GM19395 (cell line): ENCODE data around the gene NUBP1.
"Not testable (repeated sequence)": the region's sequence is repeated elsewhere in the genome, so short reads cannot be mapped to it uniquely, and the experiment has no call there.

Source experiments
- ATAC-seq: cut with Tn5 transposase; IDR thresholded peaks from one replicate; pipeline ENCODE4 v1.9.1; 2021; ENCODE audit warnings: mild to moderate bottlenecking, moderate library complexity; ENCODE audit not compliant: unreplicated experiment

NUBP1 gene

DNA sequence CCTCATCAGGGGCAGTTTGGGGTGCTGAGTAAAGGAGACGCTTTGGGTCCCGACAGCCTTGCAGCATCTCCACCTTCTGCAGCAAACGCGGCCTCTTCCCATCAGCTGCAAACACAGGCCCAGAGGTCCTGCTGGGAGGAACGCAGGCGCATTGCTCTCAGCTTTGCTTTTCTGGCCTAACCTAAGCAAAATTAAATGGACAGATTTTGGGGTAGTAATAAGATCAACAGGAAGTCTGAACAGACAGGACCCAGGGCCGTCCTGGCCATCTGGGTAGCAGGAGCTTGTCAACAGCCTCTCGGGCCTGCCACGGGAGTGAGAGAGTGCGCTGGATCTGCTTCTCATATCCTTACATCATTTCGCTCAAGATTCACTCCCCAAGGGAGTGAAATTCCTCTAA, 7.2 kb downstream of the NUBP1 start:
- no peak for ATAC-seq

DNA sequence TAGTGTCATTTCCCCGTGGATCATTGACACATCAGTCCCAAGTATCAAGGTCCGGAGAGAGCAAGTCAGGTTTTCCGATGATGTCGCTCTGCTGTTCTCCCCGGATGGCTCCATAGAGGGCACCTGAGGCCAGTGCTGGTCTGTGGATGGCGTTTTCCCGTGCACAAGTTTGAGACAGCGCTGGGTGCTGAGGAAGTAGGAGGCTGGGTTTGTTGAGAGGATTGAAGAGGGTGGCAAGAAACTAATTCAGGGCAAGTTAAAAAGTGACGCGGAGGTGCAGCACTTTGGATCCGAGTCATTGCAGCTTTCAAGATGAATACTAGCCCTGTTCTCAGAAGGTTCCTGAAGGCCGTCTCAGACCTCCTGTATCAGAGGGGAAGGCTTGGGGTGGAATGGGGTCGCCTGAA, 7.7 kb downstream of the NUBP1 start:
- ATAC-seq = no peak

DNA sequence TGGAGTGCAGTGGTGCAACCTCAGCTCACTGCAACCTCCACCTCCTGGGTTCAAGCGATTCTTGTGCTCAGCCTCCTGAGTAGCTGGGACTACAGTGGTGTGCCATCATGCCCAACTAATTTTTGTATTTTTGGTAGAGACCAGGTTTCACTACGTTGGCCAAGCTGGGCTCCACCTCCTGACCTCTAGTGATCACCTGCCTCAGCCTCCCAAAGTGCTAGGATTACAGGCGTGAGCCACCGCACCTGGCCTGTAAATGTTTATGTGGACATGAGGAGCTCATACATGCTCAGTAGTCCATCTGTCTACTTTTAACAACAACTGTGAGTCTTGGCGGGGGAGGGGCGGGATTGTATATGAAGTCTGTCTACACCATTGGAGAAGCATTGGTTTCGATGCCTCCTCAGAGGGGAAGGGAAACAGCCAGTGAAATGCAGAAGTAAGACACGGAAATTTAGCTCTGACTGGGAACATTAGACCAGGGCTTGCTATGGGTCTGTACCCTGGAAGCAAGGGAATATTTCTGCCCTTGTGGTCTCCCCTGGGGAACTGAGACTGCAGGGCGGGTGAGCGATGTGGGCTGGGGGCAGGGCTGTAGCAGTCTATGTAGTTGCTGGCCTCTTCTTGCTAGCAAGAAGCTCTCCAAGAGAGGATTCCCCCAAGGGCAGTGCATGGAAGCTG, 9.3 kb downstream of the NUBP1 start:
- ATAC-seq = peak; percentile 65

DNA sequence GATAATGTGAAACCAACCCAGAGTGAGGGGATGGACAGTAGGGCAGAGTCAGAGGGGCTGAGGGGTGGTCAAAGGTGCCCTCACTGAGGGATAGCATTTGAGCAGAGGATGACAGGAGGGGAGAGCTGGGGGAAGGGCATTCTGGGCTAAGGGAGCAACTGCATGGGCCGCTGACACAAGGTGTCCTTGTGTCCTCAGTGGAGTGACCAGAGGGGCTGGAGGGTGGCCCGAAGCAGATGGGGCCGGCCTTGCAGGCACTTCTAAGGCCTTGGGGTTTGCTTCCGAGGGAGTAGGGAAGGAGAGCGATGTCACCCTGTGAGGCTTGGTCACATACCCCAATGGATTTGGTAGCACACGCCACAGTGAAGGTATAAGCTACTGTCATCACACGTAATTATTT, 10.0 kb downstream of the NUBP1 start:
- ATAC-seq = no peak

DNA sequence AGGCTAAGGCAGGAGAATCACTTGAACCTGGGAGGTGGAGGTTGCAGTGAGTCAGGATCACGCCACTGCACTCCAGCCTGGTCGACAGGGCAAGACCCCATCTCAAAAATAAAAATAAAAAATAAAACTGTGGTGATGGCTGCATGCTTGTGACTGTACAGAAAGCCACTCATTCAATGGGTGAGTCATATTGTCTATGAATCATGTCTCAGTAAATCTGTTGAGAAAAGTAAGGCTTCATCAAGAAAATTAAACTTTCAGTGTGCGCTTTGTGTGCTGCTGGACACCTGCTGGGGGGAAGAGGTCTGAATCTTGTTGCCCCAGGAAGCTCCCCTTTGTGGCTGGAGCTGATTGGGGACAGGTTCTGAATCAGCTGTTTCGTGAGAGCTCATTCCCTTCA, 11.3 kb downstream of the NUBP1 start:
- ATAC-seq = no peak

DNA sequence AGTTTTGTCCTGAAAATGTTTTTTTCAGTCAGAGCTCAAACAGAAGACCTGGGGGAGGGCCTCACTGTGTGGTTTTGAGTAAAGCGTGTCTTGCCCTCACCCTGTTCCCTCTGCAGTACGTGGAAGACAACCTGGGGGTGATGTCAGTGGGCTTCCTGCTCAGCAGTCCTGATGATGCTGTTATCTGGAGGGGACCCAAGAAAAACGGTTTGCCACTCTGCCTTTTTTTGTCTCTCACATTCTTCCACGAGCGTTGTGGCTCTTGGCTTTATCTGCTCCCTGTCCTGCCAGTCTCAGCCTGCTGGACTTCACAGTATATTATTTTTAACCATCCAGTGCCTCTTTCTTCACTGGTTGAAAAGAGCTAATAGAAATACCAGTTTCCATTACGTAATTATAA, 12.9 kb downstream of the NUBP1 start:
- no peak for ATAC-seq

DNA sequence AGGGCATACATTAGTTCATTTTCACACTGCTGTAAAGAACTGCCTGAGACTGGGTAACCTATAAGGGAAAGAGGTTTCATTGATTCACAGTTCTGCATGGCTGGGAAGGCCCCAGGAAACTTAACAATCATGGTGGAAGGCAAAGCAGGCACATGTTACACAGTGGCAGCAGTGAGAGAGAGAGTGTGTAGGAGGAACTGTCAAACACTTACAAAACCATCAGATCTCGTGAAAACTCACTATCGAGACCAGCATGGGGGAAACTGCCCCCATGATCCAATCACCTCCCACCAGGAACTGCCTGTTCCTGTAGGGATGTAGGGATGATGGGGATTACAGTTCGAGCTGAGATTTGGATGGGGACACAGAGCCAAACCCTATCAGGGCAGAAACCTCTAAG, 17.2 kb downstream of the NUBP1 start:
- ATAC-seq = no peak

DNA sequence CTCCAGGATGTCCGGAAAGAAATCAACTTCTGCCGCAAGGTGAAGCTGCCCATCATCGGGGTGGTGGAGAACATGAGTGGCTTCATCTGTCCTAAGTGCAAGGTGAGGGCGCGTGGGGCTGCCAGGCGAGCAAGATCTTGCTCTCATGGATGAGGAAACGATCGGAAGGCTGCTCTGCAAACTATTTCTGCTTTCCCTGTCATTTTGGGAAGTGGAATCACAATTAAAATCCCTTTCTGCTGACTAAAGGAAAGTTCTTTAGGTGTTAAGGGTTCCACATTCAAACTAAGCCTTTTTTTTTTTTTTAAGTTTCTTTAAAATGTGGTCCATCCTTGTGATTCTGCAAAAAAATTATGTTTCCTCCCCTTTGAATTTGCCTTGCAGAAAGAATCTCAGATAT, 17.7 kb downstream of the NUBP1 start:
- ATAC-seq = no peak

DNA sequence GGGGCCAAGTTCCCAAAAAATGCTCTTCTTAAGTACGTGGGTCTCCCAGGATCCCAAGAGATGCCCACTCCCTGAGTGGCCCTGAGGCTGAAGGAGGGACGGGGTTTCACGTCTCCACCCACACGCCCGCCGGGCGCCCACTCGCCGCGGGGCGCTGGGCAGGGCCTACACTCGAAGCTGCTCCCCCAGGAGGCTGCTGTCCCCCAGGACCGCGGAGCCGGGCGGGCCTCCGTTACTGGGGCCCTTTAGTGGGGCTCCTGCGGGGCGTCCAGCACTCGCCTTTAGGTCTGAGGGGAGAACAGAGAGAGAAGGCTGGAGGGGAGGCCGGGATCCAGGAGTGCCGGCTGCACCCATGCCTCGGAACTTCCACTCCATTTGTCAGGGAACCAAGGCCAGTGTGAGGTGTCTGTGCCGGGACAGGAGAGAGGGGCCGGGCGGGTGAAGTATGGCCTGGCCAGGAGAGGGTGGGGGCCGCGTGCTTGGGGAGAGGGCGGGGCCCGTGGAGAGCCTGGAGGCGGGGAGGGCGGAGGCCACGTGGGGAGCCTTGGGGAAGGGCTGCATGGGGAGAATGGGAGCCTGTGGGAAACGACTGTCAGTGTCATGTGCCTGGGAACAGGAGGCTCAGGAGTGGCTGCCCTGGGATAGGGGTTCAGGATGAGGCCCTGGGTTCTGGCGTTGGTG, 18.8 kb downstream of the NUBP1 start:
- no peak for ATAC-seq

DNA sequence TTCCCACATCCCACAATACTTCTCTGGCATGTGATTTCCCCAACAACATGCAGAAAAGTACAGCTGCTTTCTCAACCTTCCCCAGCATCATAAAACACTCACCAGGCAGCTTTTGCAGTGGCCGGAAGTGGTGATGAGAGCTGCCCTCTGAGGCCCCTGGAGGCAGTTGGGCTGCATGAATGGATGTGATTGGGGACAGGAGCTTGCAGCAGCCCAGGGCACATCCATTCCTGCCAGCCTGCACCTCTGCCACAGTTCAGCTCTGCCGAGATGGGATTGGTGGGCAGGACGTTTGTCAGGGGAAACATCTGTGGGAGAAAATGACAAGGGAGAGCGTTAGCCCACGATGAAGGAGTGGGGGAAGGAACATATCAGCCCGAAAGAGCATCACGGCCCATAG, 19.8 kb downstream of the NUBP1 start:
- ATAC-seq = no peak

DNA sequence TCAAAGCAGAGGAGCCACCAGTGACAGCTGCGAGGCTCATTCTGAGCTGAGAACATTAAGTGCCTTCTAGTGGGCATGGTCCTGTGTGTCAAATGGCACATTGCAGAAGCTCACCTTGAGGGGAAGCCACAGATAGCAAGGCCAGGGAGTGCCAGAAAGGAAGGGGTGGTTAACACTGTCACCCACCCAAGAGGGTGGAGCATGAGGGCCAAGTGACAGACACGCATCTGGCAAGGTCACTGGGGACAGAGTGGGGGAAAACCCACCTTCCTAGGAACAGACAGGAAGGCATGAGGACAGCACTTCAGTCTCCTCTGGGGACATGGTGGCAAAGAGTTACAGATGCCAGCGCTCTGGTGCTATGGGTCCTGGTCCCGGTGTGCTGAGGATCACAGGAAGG, 22.1 kb downstream of the NUBP1 start:
- peak; percentile 76 for ATAC-seq

DNA sequence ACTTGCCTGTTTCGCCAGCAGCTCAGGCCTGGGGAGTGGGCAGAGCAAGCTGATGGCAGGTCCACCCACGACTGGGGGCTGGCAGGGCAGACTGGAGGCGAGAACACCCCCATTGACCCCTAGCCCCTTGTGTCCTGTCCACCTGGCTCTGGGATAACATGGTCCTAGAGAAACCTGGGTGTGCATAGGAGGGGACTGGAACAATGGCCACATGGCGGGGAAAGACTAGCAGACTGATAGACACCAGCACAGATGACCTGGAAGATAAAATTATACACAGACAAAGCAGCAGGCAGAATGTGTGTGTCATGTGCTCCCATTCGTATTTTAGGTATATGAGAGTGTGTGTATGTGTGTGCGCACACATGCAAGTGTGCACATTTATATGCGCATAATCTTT, 23.5 kb downstream of the NUBP1 start:
- ATAC-seq = no peak

DNA sequence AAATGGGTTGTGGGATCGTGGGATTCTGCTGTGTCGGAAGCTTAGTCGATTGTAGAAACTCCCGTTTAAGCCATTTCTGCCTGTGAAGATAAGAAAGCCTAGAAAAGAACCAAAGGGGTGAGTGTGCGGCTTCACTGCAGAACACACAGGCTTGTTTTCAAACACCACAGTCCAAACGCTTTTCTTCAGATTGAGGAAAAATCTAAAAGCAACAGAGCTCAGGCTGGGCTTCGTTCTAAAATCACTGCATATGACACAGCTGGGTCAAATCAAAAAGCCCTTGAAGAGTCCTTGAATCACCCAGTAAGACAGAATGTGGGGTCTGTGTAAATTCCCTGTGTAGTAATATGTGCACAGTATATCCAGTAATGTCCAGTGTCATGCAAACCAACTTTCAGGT, 25.7 kb downstream of the NUBP1 start:
- no peak for ATAC-seq

DNA sequence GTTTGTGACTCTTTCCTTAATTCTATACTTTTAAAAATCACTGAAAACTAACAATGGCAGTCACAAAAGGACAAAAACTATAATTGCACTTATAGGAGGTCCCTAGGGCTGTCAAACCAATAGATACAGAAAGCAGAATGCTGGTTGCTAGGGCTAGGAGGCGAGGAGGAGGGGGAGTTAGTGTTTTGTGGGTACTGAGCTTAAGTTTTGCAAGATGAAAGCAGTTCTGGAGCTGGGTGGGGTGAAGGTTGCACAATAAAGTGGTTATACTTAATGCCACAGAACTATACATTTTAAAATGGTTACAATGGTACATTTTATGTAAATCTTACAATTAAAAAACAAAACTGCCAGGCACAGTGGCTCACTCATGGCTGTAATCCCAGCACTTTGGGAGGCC, 27.3 kb downstream of the NUBP1 start:
- ATAC-seq = no peak

DNA sequence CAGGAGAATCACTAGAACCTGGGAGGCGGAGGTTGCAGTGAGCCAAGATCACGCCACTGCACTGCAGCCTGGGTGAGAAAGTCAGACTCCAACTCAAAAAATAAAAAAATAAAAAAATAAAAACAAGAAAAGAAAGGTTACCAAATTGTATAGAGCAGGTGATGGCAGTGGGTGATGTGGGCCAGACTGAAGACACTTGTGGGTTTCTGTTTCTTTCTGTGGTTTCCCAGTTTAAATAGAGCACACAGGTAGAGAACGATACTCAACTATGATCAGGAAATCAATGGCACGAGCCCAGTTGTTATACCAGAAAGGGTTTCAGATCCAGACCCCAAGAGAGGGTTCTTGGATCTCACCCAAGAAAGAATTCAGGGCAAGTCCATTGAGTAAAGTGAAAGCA, 32.6 kb downstream of the NUBP1 start:
- peak; percentile 88 for ATAC-seq

DNA sequence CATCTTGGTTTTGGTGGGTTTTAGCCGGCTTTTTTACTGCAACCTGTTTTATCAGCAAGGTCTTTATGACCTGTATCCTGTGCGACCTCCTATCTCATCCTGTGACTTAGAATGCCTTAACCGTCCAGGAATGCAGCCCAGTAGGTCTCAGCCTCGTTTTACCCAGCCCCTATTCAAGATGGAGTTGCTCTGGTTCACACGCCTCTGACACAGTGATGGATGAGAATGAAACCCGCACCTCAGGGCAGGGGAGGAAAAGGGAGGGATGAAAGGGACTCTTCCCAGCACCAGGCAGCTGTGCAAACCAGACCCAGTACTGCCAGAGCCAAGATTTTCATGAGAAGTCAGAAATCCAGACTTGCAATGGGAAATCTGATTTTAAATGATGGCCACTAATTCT, 33.3 kb downstream of the NUBP1 start:
- not testable (repeated sequence) for ATAC-seq

DNA sequence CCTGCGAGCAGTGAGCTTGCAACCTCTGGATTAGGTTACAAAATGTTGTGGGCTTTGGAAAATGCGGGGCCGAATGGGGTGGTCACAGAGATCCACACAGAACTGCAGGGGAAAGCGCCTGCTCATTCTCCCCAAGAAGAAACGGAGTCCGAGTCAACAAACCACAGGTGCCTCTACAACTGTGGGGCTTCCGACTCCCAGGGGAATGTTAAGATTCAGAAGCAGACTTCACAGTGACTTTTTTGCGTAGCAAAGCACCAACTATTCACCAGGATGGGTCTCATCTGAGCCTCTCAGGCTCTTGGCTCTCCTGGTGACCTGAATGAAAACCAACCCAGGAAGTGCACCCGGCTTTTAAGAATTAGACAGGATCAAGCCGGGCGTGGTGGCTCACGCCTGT, 33.7 kb downstream of the NUBP1 start:
- no peak for ATAC-seq

DNA sequence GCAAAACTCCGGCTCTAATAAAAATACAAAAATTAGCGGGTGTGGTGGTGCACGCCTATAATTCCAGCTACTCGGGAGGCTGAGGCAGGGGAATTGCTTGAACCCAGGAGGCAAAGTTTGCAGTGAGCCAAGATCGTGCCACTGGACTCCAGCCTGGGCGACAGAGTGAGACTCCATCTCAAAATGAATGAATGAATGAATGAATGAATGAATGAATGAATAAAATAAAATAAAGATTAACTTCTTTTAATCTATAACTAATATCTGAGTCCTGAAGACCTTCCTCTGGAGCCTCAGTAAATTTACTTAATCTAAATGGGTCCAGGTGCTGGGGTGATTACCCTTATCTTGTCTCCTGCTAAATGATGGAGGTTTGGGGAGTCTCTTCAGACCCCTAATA, 36.3 kb downstream of the NUBP1 start:
- not testable (repeated sequence) for ATAC-seq

DNA sequence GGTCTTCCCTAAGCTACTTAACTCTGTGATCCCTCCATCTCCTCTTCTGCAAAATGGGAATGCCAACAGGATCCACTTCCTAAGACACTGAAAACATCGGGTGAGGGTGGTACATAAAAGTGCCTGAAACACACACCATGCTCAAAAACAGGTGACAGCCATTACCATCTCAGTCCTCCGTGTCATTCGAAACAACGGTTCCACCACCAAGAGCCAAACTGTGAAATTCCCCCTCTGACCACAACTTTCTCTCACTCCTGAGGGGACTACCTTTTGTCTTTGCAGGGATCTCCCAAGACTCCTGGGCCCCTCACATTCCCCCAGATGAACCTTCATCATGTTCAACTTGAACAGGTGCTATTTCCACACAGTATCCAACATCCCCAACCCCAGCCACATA, 37.0 kb downstream of the NUBP1 start:
- ATAC-seq = no peak

DNA sequence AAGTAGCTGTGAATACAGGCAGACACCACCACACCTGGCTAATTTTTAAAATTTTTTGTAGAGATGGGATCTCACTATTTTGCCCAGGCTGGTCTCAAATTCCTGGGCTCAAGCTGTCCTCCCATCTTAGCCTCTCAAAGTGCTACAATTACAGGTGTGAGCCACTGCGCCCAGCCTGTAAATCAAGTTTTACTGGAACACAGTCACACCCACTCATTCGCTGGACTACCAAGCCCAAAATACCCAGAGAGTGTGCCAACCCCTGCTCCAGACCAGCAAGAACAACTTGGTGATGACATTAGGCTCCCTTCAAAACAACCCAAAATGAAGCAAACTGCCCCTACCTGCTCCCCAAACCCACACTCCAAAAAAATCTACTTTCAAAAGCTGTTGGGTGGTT, 39.0 kb downstream of the NUBP1 start:
- ATAC-seq = no peak

DNA sequence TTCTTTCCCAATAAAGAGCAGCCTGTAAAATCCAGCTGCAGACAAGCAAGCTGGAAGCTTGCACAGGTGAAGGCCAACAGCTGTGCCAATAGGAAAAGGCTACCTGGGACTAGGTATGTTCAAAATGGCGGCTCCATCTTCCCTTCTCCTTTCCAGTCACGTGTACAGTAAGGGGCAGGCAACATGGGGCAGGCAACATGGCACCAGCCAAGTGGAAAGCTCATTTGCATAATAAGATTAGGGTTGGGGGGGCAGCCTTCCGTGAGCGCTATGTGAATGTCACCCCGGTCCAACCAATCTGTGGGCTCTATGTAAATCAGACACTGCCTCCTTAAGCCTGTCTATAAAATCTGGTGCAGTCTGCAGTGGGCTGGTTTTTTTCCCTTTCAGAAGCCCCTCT, 43.7 kb downstream of the NUBP1 start:
- no peak for ATAC-seq

DNA sequence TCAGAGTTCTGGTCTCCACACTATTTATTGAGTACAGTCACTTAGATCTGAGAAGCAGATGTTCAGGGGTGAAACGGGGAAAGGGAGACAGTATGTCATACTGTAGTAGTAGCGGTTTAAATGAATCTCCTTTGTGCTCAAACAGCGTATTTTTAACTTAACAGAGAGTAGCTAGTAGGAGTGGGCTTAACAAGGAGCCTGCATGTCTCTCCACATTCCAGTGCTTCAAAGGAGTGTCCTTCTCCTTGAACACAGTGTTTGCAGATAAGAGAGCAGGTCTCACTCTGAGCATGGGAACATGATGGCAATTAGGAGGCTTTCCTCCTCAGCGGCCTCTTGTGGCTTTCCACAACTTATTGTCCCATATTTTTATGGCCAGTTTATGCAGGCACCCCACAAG, 45.0 kb downstream of the NUBP1 start:
- not testable (repeated sequence) for ATAC-seq

DNA sequence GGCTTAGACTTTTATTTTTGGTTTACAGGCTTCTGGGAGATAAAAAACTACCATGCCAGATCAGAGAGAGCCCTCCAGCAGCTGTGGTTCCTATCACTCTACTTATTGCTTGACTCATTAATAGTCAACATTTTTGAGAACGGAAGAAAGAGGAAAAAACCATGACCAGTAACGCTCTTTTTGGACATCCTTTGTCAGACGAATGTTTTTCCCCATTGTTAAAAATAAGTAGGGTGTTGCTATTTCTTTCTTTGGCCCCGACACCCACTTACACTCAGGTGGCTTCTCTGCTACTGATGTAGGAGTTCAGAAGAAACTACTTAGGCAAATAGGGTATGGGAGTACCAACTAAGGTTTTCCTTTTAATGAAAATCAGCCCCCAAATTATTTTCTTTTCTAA, 47.4 kb downstream of the NUBP1 start:
- ATAC-seq = no peak
